Mesenchymal stem cell (in vitro differentiated cells and primary cell): ENCODE results near the gene MIDN.

Experiments used
- DNase-seq: peaks from one replicate; pipeline ENCODE4 v3.0.0-alpha.2; 2013
- H2AFZ ChIP-seq: one replicate; pipeline ENCODE4 v1.6.1; 2013; ENCODE audit warnings: low read depth, mild to moderate bottlenecking, control low read depth, inconsistent platforms, low read length, moderate library complexity
- H2AK5ac ChIP-seq: 2 replicates; pipeline ENCODE4 v1.6.1; 2013; ENCODE audit warnings: low read length, moderate library complexity, mild to moderate bottlenecking, inconsistent platforms; ENCODE audit not compliant: severe bottlenecking
- H2BK120ac ChIP-seq: one replicate; pipeline ENCODE4 v1.6.1; 2013; ENCODE audit warnings: low read depth, mild to moderate bottlenecking, inconsistent platforms, low read length, moderate library complexity
- H2BK12ac ChIP-seq, 2 experiments: one replicate each; pipeline ENCODE4 v1.6.1; 2013; ENCODE audit warnings: inconsistent platforms in 2 of 2, low read length in 2 of 2, mild to moderate bottlenecking in 2 of 2, moderate library complexity in 2 of 2, control low read depth in 1 of 2
- H2BK15ac ChIP-seq: one replicate; pipeline ENCODE4 v1.6.1; 2013; ENCODE audit warnings: mild to moderate bottlenecking, low read depth, inconsistent platforms; ENCODE audit not compliant: poor library complexity, severe bottlenecking
- H2BK5ac ChIP-seq: 2 replicates; pipeline ENCODE4 v1.6.1; 2013; ENCODE audit warnings: low read depth, mild to moderate bottlenecking, low read length, control low read depth, inconsistent platforms; ENCODE audit not compliant: poor library complexity, severe bottlenecking
- H3K14ac ChIP-seq, 2 experiments: one replicate each; pipeline ENCODE4 v1.6.1; 2013; ENCODE audit warnings: inconsistent platforms in 2 of 2, low read length in 2 of 2, control low read depth in 1 of 2, mild to moderate bottlenecking in 1 of 2, moderate library complexity in 1 of 2
- H3K18ac ChIP-seq, 2 experiments: one replicate each; pipeline ENCODE4 v1.6.1; 2013; ENCODE audit warnings: inconsistent platforms in 2 of 2, low read length in 2 of 2, control low read depth in 1 of 2, low read depth in 1 of 2, mild to moderate bottlenecking in 1 of 2
- H3K23ac ChIP-seq, 2 experiments: one replicate each; pipeline ENCODE4 v1.6.1; 2013; ENCODE audit warnings: inconsistent platforms in 2 of 2, low read length in 2 of 2, mild to moderate bottlenecking in 2 of 2, moderate library complexity in 2 of 2, control low read depth in 1 of 2
- H3K27ac ChIP-seq: 2 replicates; pipeline ENCODE4 v1.5.1; 2013; ENCODE audit warnings: mild to moderate bottlenecking, moderate library complexity, low read length, control low read depth, inconsistent platforms; ENCODE audit not compliant: poor library complexity, severe bottlenecking
- H3K27me3 ChIP-seq, 2 experiments: 2 replicates each; pipeline versions ENCODE4 v1.6.1 to v1.7.0; 2013; ENCODE audit warnings: low read length in 2 of 2, mild to moderate bottlenecking in 2 of 2, moderate library complexity in 2 of 2, control low read depth in 1 of 2, inconsistent platforms in 1 of 2; ENCODE audit not compliant: control insufficient read depth in 1 of 2, insufficient read depth in 1 of 2
- H3K36me3 ChIP-seq, 2 experiments: 2 replicates each; pipeline versions ENCODE4 v1.6.1 to v1.7.0; 2013; ENCODE audit warnings: low read length in 2 of 2, control low read depth in 1 of 2, inconsistent platforms in 1 of 2, low read depth in 1 of 2, mild to moderate bottlenecking in 1 of 2; ENCODE audit not compliant: insufficient read depth in 2 of 2, control insufficient read depth in 1 of 2
- H3K4ac ChIP-seq, 2 experiments: one replicate each; pipeline ENCODE4 v1.6.1; 2013; ENCODE audit warnings: inconsistent platforms in 2 of 2, low read length in 2 of 2, mild to moderate bottlenecking in 2 of 2, moderate library complexity in 2 of 2, control low read depth in 1 of 2, low read depth in 1 of 2
- H3K4me1 ChIP-seq: 2 replicates; pipeline ENCODE4 v1.6.1; 2013; ENCODE audit warnings: low read depth, low read length, control low read depth; ENCODE audit not compliant: control insufficient read depth, insufficient read depth
- H3K4me2 ChIP-seq: 2 replicates; pipeline ENCODE4 v1.6.1; 2013; ENCODE audit warnings: low read length, mild to moderate bottlenecking, inconsistent platforms; ENCODE audit not compliant: poor library complexity, severe bottlenecking
- H3K4me3 ChIP-seq, 2 experiments: 2 replicates each; pipeline versions ENCODE4 v1.5.1 to v1.7.0; 2013; ENCODE audit warnings: low read length in 2 of 2, mild to moderate bottlenecking in 2 of 2, control low read depth in 1 of 2, low read depth in 1 of 2; ENCODE audit not compliant: insufficient read depth in 1 of 2
- H3K79me1 ChIP-seq: replicated peaks from 2 replicates; pipeline ENCODE4 v1.6.1; 2013; ENCODE audit warnings: mild to moderate bottlenecking, control low read depth, low read length, inconsistent platforms; ENCODE audit not compliant: poor library complexity, severe bottlenecking
- H3K9ac ChIP-seq: 2 replicates; pipeline ENCODE4 v1.7.0; 2013; ENCODE audit warnings: mild to moderate bottlenecking, low read length, moderate library complexity
- H3K9me3 ChIP-seq: 2 replicates; pipeline ENCODE4 v1.7.0; 2013; ENCODE audit warnings: mild to moderate bottlenecking, low read length; ENCODE audit not compliant: control insufficient read depth
- H4K8ac ChIP-seq: one replicate; pipeline ENCODE4 v1.6.1; 2013; ENCODE audit warnings: inconsistent platforms, mild to moderate bottlenecking, low read length, moderate library complexity
- H4K91ac ChIP-seq: one replicate; pipeline ENCODE4 v1.6.1; 2013; ENCODE audit warnings: mild to moderate bottlenecking, low read length, inconsistent platforms
- WGBS: methylation state at CpG from one replicate; pipeline ENCODE4 v1.1.7; 2013; ENCODE audit warnings: mixed read lengths; 5-methylcytosine and 5-hydroxymethylcytosine counted together

MIDN gene

GRCh38 chr19:1285737-1286360, 37.5 kb downstream of the MIDN start, which contains the start of gene EFNA2:
Gene EFNA2, plus strand, starts transcription at chr19:1285873. Its CDS starts 296 bp downstream, at chr19:1286169.
- H3K79me1 ChIP-seq = no peaks in the 10 kb centered on the region
- H3K18ac ChIP-seq = no peak within 1 kb of the TSS
- H3K4me3 ChIP-seq = peak within 1 kb of the TSS in 1 of 2 experiments; percentile 52
- no peak within 1 kb of the TSS for H2BK12ac ChIP-seq
- H2BK15ac ChIP-seq = peak within 1 kb of the TSS; percentile 66
- 1% methylated on average over 34 of the region's 113 CpGs for WGBS
- H4K8ac ChIP-seq = no peak within 1 kb of the TSS
- peaks cover 37 to 73% of the 10 kb centered on the region in 2 experiments for H3K27me3 ChIP-seq
- no peak within 1 kb of the TSS for H2BK120ac ChIP-seq
- H3K23ac ChIP-seq = no peak within 1 kb of the TSS
- peak within 1 kb of the TSS; percentile 56 for H3K4me2 ChIP-seq
- H3K9ac ChIP-seq = no peak within 1 kb of the TSS
- no peak within 1 kb of the TSS for H3K14ac ChIP-seq
- H2BK5ac ChIP-seq = no peak within 1 kb of the TSS
- DNase-seq = no peak
- H3K4me1 ChIP-seq = peaks cover 13% of the 10 kb centered on the region
- no peak within 1 kb of the TSS for H3K27ac ChIP-seq
- peaks cover 0 to 2% of the 10 kb centered on the region in 2 experiments for H3K36me3 ChIP-seq
- peak within 1 kb of the TSS; percentile 49 for H2AFZ ChIP-seq
- no peak within 1 kb of the TSS for H3K4ac ChIP-seq
- no peak within 1 kb of the TSS for H4K91ac ChIP-seq
- H2AK5ac ChIP-seq = no peak within 1 kb of the TSS
- H3K9me3 ChIP-seq = no peaks in the 10 kb centered on the region

GRCh38 chr19:1286487-1287353, 38.3 kb downstream of the MIDN start:
- H3K4me2 ChIP-seq = no peak overlapping the region
- peaks cover 18% of the 10 kb centered on the region for H3K4me1 ChIP-seq
- no peaks in the 10 kb centered on the region for H3K9me3 ChIP-seq
- H2BK12ac ChIP-seq = no peak overlapping the region
- no peak overlapping the region for H3K14ac ChIP-seq
- H3K27me3 ChIP-seq = peaks cover 45 to 82% of the 10 kb centered on the region in 2 experiments
- no peak overlapping the region for H3K9ac ChIP-seq
- H3K18ac ChIP-seq = no peak overlapping the region
- H3K36me3 ChIP-seq = no peaks in the 10 kb centered on the region
- 65% methylated on average over 38 of the region's 38 CpGs for WGBS
- H3K4me3 ChIP-seq = no peak overlapping the region
- no peak overlapping the region for H4K91ac ChIP-seq
- H3K4ac ChIP-seq = no peak overlapping the region
- no peak overlapping the region for H2AFZ ChIP-seq
- DNase-seq = no peak
- H2BK120ac ChIP-seq = no peak overlapping the region
- no peak overlapping the region for H4K8ac ChIP-seq
- H3K23ac ChIP-seq = no peak overlapping the region
- H2BK5ac ChIP-seq = no peak overlapping the region
- H3K27ac ChIP-seq = no peak overlapping the region
- H2BK15ac ChIP-seq = no peak overlapping the region
- no peak overlapping the region for H2AK5ac ChIP-seq
- H3K79me1 ChIP-seq = no peaks in the 10 kb centered on the region

GRCh38 chr19:1287354-1288225, 39.2 kb downstream of the MIDN start:
- Histone ChIP-seq H3K4ac (no peak overlapping the region), H2AFZ (no peak overlapping the region), H3K4me1 (peaks cover 19% of the 10 kb centered on the region), H2BK12ac (no peak overlapping the region), H3K18ac (no peak overlapping the region), H3K36me3 (no peaks in the 10 kb centered on the region), H3K9ac (no peak overlapping the region), H4K8ac (no peak overlapping the region), H2AK5ac (no peak overlapping the region), H4K91ac (no peak overlapping the region), H3K23ac (no peak overlapping the region), H3K4me3 (no peak overlapping the region), H2BK15ac (no peak overlapping the region), H3K9me3 (no peaks in the 10 kb centered on the region), H3K27ac (no peak overlapping the region), H2BK120ac (no peak overlapping the region), H3K4me2 (no peak overlapping the region), H3K79me1 (no peaks in the 10 kb centered on the region), H3K27me3 (peaks cover 53 to 90% of the 10 kb centered on the region in 2 experiments), H3K14ac (no peak overlapping the region), H2BK5ac (no peak overlapping the region)
- 78% methylated on average over 55 of the region's 55 CpGs for WGBS
- DNase-seq = no peak
